HG02885 (cell line): ENCODE data around the gene CDKL1.

Experiments
- ATAC-seq: cut with Tn5 transposase; IDR thresholded peaks from one replicate; pipeline ENCODE4 v1.9.1; 2021; ENCODE audit warnings: mild to moderate bottlenecking; ENCODE audit not compliant: unreplicated experiment, poor library complexity

CDKL1 gene

DNA sequence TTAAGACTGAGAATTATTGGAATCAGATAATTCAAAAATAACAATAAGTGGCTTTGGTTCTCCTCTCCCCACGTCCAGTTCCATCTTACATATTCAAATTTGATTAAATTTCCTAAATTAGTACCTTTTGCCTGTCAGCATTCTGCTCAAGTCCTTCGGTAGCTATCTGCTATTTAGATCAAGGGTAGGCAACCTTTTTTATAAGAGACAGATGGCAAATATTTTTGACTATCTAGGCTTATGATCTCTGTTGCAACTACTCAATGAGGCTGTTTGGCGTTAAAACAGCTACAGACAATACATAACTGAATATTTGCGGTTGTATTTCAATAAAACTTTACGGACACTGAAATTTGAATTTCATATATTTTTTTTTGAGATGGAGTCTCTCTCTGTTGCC lies 106.4 kb downstream of the CDKL1 start:
- no peak for ATAC-seq

DNA sequence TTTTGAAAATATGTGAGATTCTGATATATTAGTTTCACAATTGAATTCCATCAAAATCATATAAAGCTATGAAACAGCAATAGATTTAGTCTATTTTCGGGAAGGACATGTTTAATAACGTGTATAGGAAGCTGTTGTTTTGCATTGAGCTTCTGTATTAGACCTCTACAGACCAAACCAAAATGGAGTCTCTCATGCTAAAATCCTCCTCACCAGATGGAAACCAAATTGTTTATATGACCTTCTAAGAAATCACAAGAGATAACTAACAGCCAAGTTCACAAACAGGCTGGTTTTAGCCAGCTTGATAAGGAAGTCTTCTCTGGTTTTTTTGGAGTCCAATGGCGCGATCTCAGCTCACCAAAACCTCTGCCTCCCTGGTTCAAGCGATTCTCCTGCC lies 108.5 kb downstream of the CDKL1 start:
- no peak for ATAC-seq

DNA sequence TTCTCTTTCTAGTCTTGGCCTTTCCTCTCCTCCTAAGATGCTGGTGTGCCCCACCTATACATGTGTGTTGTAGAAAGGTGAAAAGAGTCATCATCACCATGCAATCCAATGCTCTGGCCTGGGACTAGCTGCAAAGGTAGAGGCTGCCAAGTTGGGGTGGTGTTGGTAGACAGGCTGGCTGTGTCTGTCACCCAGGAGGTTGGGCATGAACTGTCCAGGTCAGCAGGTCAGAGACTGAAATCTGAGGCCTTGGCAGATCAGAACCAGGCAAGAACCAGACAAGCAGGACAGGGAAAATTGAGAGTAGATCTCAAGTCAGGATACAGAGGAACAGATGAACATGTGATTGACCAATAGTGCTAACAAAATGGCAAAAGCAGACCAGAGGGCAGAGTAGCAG lies 110.8 kb downstream of the CDKL1 start:
- ATAC-seq: no peak
